Transverse colon (tissue), 4 donors: ENCODE measurements around the gene INO80E. TPM values are rescaled to one million over a fixed set of nuclear protein-coding genes. Genes with fewer than 3 reads are reported as not detected.
A peak's percentile ranks its signal among the peaks of the same experiment; 100 is the strongest.
"Not testable (repeated sequence)": the region's sequence is repeated elsewhere in the genome, so short reads cannot be mapped to it uniquely, and the experiment has no call there.

ENCODE experiments used
- DNase-seq: peaks from one replicate; pipeline ENCODE4 v3.0.0-alpha.2; 2019
- H3K27ac ChIP-seq, 4 donors: fragments of 200-600 bp; sonication (generic); 2 replicates each; pipeline ENCODE4 v1.5.1; 2016 to 2018; ENCODE audit warnings: inconsistent platforms in 4 of 4
- H3K27me3 ChIP-seq: fragments of 200-600 bp; sonication (generic); 2 replicates; pipeline ENCODE4 v1.5.1; 2017; ENCODE audit warnings: inconsistent platforms
- H3K36me3 ChIP-seq, 4 donors: fragments of 200-600 bp; sonication (generic); 2 replicates each; pipeline ENCODE4 v1.5.1; 2017 to 2019; ENCODE audit warnings: inconsistent platforms in 4 of 4
- H3K4me1 ChIP-seq, 4 donors: fragments of 200-600 bp; sonication (generic); 2 replicates each; pipeline ENCODE4 v1.5.1; 2017 to 2020; ENCODE audit warnings: inconsistent platforms in 4 of 4
- H3K4me3 ChIP-seq, 4 donors: fragments of 200-600 bp; sonication (generic); 1 replicate in 1 of 4; 2 replicates in 3 of 4; pipeline versions ENCODE4 v1.5.1 to v1.6.1; 2017 to 2019; ENCODE audit warnings: inconsistent platforms in 4 of 4
- H3K9me3 ChIP-seq, 2 donors: fragments of 200-600 bp; sonication (generic); 2 replicates each; pipeline ENCODE4 v1.5.1; 2017 to 2019; ENCODE audit warnings: inconsistent platforms in 2 of 2
- EP300 ChIP-seq: sonication (generic); formaldehyde crosslinking; IDR thresholded peaks from one replicate; pipeline ENCODE4 v1.6.1; 2017; ENCODE audit warnings: antibody characterized with exemption, low read depth
- POLR2A ChIP-seq: fragments of 450-650 bp; IDR thresholded peaks from one replicate; pipeline ENCODE4 v1.6.1; 2016; ENCODE audit warnings: antibody characterized with exemption, mild to moderate bottlenecking, moderate library complexity
- POLR2AphosphoS5 ChIP-seq, 3 donors: sonication (generic); formaldehyde crosslinking; IDR thresholded peaks; one replicate each; pipeline ENCODE4 v1.6.1; 2016; ENCODE audit warnings: antibody characterized with exemption in 3 of 3
- WGBS, 2 donors: methylation state at CpG; one replicate each; pipeline ENCODE4 v1.1.5; 2018; ENCODE audit warnings: low coverage in 1 of 2; 5-methylcytosine and 5-hydroxymethylcytosine counted together
- in situ Hi-C, 4 donors: fragments of 200-750 bp; cut with MboI; loops; one replicate each; pipeline versions ENCODE4 v1.15.0 to v1.15.1; 2017; ENCODE audit warnings: low sequenced_read_pairs in 3 of 4, low pct_ligation_motif_present in 1 of 4, low pct_unique_long_range_greater_than_20kb in 1 of 4
- intact Hi-C: fragments of 100-400 bp; cut with DNase I; formaldehyde crosslinking; loops from one replicate; pipeline ENCODE4 v1.15.1; 2023; ENCODE audit warnings: low total_unique reads
- total RNA-seq, 4 donors: library from RNA; depleted of rRNA; stranded (reverse); fragments of >200 nt; gene quantifications; one replicate each; pipeline ENCODE4 v1.1.0, GENCODE V29; 2016
- TF ChIP-seq, protein P1 (sequence below), 5 experiments: fragments of 200-600 bp in 3 of 5; fragments of 450-650 bp in 2 of 5; sonication (generic) in 3 of 5; IDR thresholded peaks; 1 replicate in 2 of 5; 2 replicates in 3 of 5; pipeline ENCODE4 v1.5.1; 2016 to 2017; ENCODE audit warnings: antibody characterized with exemption in 5 of 5, inconsistent platforms in 3 of 5, mild to moderate bottlenecking in 2 of 5, moderate library complexity in 1 of 5

The INO80E gene
- total RNA-seq, 4 donors from 2014 or later: 65.6 to 94.3 (median 73.0) TPM

DNA sequence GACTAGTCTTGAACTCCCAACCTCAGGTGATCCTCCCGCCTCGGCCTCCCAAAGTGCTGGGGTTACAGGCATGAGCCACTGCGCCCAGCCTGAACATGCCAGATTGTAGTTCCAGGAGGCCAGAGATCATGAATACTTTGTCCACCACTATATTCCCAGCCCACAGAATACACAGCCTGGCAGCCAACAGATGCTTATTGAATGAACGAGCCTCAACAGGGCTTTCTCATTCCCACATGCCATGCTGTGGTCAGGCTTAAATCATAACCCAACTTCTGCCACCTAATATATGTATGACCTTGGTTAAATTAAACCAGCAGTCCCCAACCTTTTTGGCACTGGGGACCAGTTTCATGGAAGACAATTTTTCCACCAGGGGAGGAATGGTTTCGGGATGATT, 37.3 kb upstream of the INO80E start:
- intact Hi-C loops (no loop called here), in situ Hi-C loops (no loop called here)
- Histone ChIP-seq H3K27me3 (no peaks in the 10 kb centered on the region), H3K9me3 (no peaks in the 10 kb centered on the region), H3K36me3 (no peaks in the 10 kb centered on the region), H3K4me1 (peaks cover 0 to 19% (median 15%) of the 10 kb centered on the region in 4 donors), H3K4me3 (no peak overlapping the region), H3K27ac (no peak overlapping the region)
- TF ChIP-seq POLR2AphosphoS5 (IDR thresholded peaks at IDR 0.05) (no peak), EP300 (no peak)
- TF ChIP-seq, protein P1, sequence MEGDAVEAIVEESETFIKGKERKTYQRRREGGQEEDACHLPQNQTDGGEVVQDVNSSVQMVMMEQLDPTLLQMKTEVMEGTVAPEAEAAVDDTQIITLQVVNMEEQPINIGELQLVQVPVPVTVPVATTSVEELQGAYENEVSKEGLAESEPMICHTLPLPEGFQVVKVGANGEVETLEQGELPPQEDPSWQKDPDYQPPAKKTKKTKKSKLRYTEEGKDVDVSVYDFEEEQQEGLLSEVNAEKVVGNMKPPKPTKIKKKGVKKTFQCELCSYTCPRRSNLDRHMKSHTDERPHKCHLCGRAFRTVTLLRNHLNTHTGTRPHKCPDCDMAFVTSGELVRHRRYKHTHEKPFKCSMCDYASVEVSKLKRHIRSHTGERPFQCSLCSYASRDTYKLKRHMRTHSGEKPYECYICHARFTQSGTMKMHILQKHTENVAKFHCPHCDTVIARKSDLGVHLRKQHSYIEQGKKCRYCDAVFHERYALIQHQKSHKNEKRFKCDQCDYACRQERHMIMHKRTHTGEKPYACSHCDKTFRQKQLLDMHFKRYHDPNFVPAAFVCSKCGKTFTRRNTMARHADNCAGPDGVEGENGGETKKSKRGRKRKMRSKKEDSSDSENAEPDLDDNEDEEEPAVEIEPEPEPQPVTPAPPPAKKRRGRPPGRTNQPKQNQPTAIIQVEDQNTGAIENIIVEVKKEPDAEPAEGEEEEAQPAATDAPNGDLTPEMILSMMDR (IDR thresholded peaks at IDR 0.05): no peak
- DNase-seq: no peak
- WGBS, 2 donors: 83 to 88% methylated on average over 1 to 5 of the region's 5 CpGs

DNA sequence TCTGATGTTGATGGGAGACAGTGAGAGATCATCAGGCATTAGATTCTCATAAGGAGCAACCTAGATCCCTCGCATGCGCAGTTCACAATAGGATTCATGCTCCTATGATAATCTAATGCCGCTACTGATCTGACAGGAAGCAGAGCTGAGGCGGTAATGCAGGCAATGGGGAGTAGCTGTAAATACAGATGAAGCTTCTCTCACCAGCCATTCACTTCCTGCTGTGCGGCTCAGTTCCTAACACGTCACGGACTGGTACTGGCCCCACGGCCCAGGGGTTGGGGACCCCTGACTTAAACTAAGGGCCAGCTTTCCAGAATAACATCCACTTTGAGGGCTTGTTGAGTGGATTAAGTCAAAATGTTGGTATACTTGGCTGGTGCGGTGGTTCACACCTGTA, 36.7 kb upstream of the INO80E start:
- no peak for DNase-seq
- H3K9me3 ChIP-seq: no peaks in the 10 kb centered on the region
- in situ Hi-C loops: no loop called here
- no peak overlapping the region for H3K27ac ChIP-seq
- no peaks in the 10 kb centered on the region for H3K36me3 ChIP-seq
- TF ChIP-seq, protein P1 (IDR thresholded peaks at IDR 0.05): no peak
- TF ChIP-seq EP300: no peak
- TF ChIP-seq POLR2AphosphoS5 (IDR thresholded peaks at IDR 0.05): no peak
- TF ChIP-seq POLR2A: no peak
- H3K4me1 ChIP-seq: peaks cover 0 to 23% (median 16%) of the 10 kb centered on the region in 4 donors
- no peak overlapping the region for H3K4me3 ChIP-seq
- intact Hi-C loops: no loop called here
- 79 to 96% methylated on average over 3 to 9 of the region's 9 CpGs for WGBS, 2 donors
- no peaks in the 10 kb centered on the region for H3K27me3 ChIP-seq

DNA sequence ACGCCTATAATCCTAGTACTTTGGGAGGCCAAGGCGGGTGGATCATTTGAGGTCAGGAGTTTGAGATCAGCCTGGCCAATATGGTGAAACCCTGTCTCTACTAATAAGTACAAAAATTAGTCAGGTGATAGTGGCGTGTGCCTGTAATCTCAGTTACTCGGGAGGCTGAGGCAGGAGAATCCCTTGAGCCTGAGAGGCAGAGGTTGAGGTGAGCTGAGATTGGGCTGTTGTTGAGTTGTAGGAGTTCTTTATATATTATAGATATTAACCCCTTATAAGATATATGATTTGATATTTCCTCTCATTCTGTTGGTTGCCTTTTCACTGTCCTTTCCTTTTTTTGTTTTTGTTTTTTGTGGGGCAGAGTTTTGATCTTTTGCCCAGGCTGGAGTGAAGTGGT, 36.2 kb upstream of the INO80E start:
- in situ Hi-C loops, H3K36me3 ChIP-seq, H3K27ac ChIP-seq, DNase-seq, H3K27me3 ChIP-seq, H3K4me3 ChIP-seq, H3K9me3 ChIP-seq, intact Hi-C loops: not testable (repeated sequence)
- WGBS, 2 donors: 84 to 93% methylated on average over 2 to 4 of the region's 4 CpGs
- H3K4me1 ChIP-seq: peaks cover 0 to 28% (median 20%) of the 10 kb centered on the region in 4 donors

DNA sequence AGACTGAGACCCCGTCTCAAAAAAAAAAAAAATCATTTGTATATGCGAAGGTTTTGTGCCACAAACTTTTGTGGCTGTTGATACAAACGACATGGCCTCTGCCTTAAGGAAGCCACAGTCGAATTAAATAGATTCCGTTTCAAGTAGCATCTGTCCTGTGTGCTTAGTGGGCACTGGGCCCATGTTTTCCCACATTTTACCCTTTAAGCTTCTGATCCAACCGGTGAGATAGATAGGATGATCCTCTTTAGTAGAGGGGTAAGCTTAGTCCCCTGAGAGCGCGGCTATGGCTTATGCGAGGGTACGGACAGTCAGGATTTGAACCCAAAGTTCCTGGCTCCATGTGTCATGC, 34.9 kb upstream of the INO80E start:
- no peaks in the 10 kb centered on the region for H3K36me3 ChIP-seq
- H3K4me3 ChIP-seq: peak overlapping the region in 3 of 4 donors; percentile 60 to 83 (median 70)
- H3K4me1 ChIP-seq: peaks cover 0 to 36% (median 20%) of the 10 kb centered on the region in 4 donors

More for the DNA sequence above, 34.9 kb upstream of the INO80E start:
- no peak for DNase-seq
- H3K27ac ChIP-seq: peak overlapping the region; percentile 93 to 98 (median 96)
- in situ Hi-C loops: no loop called here
- intact Hi-C loops: no loop called here
- 60% methylated on average over 1 to 10 of the region's 10 CpGs for WGBS, 2 donors
- H3K27me3 ChIP-seq: no peaks in the 10 kb centered on the region
- TF ChIP-seq, protein P1 (IDR thresholded peaks at IDR 0.05): no peak
- TF ChIP-seq EP300 (no peak), POLR2A (no peak), POLR2AphosphoS5 (IDR thresholded peaks at IDR 0.05) (no peak)
- H3K9me3 ChIP-seq: no peaks in the 10 kb centered on the region
